Heart left ventricle (tissue), 13 donors: ENCODE data around the gene PIP5KL1.

ENCODE experiments used
- POLR2A ChIP-seq, 2 donors: fragments of 450-650 bp; IDR thresholded peaks; one replicate each; pipeline ENCODE4 v1.6.1; 2017; ENCODE audit warnings: antibody characterized with exemption in 2 of 2, mild to moderate bottlenecking in 2 of 2, moderate library complexity in 2 of 2
- TF ChIP-seq, protein P1 (sequence below), 12 donors: fragments of 200-600 bp; sonication (generic) in 4 of 12; IDR thresholded peaks; one replicate each; pipeline versions ENCODE4 v1.5.0 to v1.8.0; 2018 to 2022; ENCODE audit warnings: antibody characterized with exemption in 12 of 12, mild to moderate bottlenecking in 5 of 12
- donor health status: ischemic (EF 13 %, LVEDD 7.1; RV severe dilation, severe dysfunction).
- donor health status: DM: no; HTN: yes; CAD: no.
- donor health status: DM: no; HTN: no; CAD: no.
- donor health status: ischemic (EF 25% LVEDD 6.9; RV normal size, moderate dysfunction).
- donor health status: ischemic (EF 25% LVEDD 5.7; RV mildly dilated, moderate dysfunction).
- donor health status: ischemic (EF 35%, LVEDD 5.7; RV mildly dilated, moderate dysfunction).
- donor health status: nonischemic (EF 11% LVEDD 7.7; RV severe dilation, severe dysfunction).
- donor health status: DM: yes; HTN: yes; CAD: no.
- donor health status: PGD.
- donor health status: ischemic (EF 29% LVEDD 5.4; RV normal size, mild dysfunction).
- donor health status: nonischemic (EF 23%, LVEDD 6.1; RV moderate dilation, normal function).

DNA sequence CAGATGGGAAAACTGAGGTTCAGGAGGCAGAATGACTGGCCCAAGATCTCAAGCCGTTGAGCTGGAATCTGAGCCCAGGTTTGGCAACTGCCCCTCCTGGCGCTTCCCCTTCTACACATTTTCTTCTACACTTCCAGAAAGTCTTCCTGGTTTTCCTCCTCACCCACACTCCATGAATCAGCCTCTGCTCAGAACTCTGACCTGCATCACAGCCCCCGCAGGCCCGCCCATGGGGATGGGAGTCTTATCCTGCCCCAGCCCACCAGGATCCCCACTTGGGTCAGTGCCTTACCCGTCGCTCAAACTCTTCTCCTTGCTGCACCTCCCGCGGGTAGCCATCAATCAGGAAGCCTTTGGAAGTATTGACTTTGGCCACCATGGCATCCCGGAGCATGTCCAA lies 59.0 kb downstream of the PIP5KL1 start:
- TF ChIP-seq, protein P1, sequence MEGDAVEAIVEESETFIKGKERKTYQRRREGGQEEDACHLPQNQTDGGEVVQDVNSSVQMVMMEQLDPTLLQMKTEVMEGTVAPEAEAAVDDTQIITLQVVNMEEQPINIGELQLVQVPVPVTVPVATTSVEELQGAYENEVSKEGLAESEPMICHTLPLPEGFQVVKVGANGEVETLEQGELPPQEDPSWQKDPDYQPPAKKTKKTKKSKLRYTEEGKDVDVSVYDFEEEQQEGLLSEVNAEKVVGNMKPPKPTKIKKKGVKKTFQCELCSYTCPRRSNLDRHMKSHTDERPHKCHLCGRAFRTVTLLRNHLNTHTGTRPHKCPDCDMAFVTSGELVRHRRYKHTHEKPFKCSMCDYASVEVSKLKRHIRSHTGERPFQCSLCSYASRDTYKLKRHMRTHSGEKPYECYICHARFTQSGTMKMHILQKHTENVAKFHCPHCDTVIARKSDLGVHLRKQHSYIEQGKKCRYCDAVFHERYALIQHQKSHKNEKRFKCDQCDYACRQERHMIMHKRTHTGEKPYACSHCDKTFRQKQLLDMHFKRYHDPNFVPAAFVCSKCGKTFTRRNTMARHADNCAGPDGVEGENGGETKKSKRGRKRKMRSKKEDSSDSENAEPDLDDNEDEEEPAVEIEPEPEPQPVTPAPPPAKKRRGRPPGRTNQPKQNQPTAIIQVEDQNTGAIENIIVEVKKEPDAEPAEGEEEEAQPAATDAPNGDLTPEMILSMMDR (IDR thresholded peaks at IDR 0.05), result no peak
- TF ChIP-seq POLR2A (IDR thresholded peaks at IDR 0.05), result no peak
